Neural progenitor cell (in vitro differentiated cells): Measurements from ENCODE around the gene COMP. TPM values are rescaled to one million over a fixed set of nuclear protein-coding genes. Genes with fewer than 3 reads are reported as not detected.
A peak's percentile ranks its signal among the peaks of the same experiment; 100 is the strongest.
"Not testable (repeated sequence)": the region's sequence is repeated elsewhere in the genome, so short reads cannot be mapped to it uniquely, and the experiment has no call there.

Experiments
- DNase-seq: peaks from one replicate; pipeline ENCODE4 v3.0.0-alpha.2; 2016; ENCODE audit warnings: low spot score
- H2AFZ ChIP-seq: fragments of 200-600 bp; sonication (generic); replicated peaks from 2 replicates; pipeline ENCODE4 v1.6.1; 2016; ENCODE audit warnings: antibody characterized with exemption
- H3F3A ChIP-seq: fragments of 200-600 bp; sonication (generic); 2 replicates; pipeline ENCODE4 v1.6.1; 2016; ENCODE audit warnings: antibody characterized with exemption, low read depth
- H3K27ac ChIP-seq: fragments of 200-600 bp; sonication (generic); 2 replicates; pipeline ENCODE4 v1.5.1; 2016; ENCODE audit warnings: mild to moderate bottlenecking
- H3K27me3 ChIP-seq: fragments of 200-600 bp; sonication (generic); 2 replicates; pipeline ENCODE4 v1.6.1; 2016; ENCODE audit warnings: mild to moderate bottlenecking, moderate library complexity
- H3K36me3 ChIP-seq: fragments of 200-600 bp; sonication (generic); 2 replicates; pipeline ENCODE4 v1.5.1; 2016
- H3K4me1 ChIP-seq: fragments of 200-600 bp; sonication (generic); 2 replicates; pipeline ENCODE4 v1.6.1; 2016; ENCODE audit warnings: mixed run types
- H3K4me2 ChIP-seq: fragments of 200-600 bp; sonication (generic); 2 replicates; pipeline ENCODE4 v1.6.1; 2016
- H3K4me3 ChIP-seq: fragments of 200-600 bp; sonication (generic); 2 replicates; pipeline ENCODE4 v1.5.1; 2016
- H3K79me2 ChIP-seq: fragments of 200-600 bp; sonication (generic); 2 replicates; pipeline ENCODE4 v1.6.1; 2016; ENCODE audit warnings: low read depth
- H3K9ac ChIP-seq: fragments of 200-600 bp; sonication (generic); 2 replicates; pipeline ENCODE4 v1.6.1; 2016
- H3K9me3 ChIP-seq: fragments of 200-600 bp; sonication (generic); 2 replicates; pipeline ENCODE4 v1.5.1; 2016; ENCODE audit warnings: low read depth
- H4K20me1 ChIP-seq: fragments of 200-600 bp; sonication (generic); 2 replicates; pipeline ENCODE4 v1.6.1; 2016; ENCODE audit warnings: low read depth
- H3K27ac Mint-ChIP-seq: 3 replicates; pipeline ENCODE4 v1.8.0; 2021; ENCODE audit warnings: mixed read lengths
- H3K27me3 Mint-ChIP-seq: 2 replicates; pipeline ENCODE4 v1.8.0; 2022; ENCODE audit warnings: low read depth, mild to moderate bottlenecking, inconsistent platforms, moderate library complexity, mixed read lengths; ENCODE audit not compliant: insufficient read depth
- H3K36me3 Mint-ChIP-seq: 3 replicates; pipeline ENCODE4 v1.8.0; 2021; ENCODE audit warnings: mixed read lengths
- H3K4me1 Mint-ChIP-seq: 3 replicates; pipeline ENCODE4 v1.8.0; 2021; ENCODE audit warnings: mixed read lengths
- H3K4me3 Mint-ChIP-seq: 3 replicates; pipeline ENCODE4 v1.8.0; 2021; ENCODE audit warnings: mild to moderate bottlenecking, moderate library complexity, mixed read lengths
- H3K9me3 Mint-ChIP-seq: 3 replicates; pipeline ENCODE4 v1.8.0; 2020; ENCODE audit warnings: mixed read lengths
- EZH2 ChIP-seq: fragments of 200-600 bp; sonication (generic); IDR thresholded peaks from 2 replicates; pipeline ENCODE4 v1.6.1; 2017; ENCODE audit warnings: antibody characterized with exemption, mild to moderate bottlenecking, moderate library complexity
- EZH2phosphoT487 ChIP-seq: fragments of 200-600 bp; sonication (generic); IDR thresholded peaks from 2 replicates; pipeline ENCODE4 v1.6.1; 2017; ENCODE audit warnings: antibody characterized with exemption
- total RNA-seq: library from RNA; depleted of rRNA; stranded (reverse); fragments of >200 nt; gene quantifications from 2 replicates; pipeline ENCODE4 v1.2.3, GENCODE V29; 2015; ENCODE audit warnings: low replicate concordance
- TF ChIP-seq, protein P1 (sequence below): fragments of 200-600 bp; sonication (generic); IDR thresholded peaks from 2 replicates; pipeline ENCODE4 v1.5.1; 2017; ENCODE audit warnings: antibody characterized with exemption, mild to moderate bottlenecking

The COMP gene
- total RNA-seq, 1 donor from 2014 or later, result not detected

DNA sequence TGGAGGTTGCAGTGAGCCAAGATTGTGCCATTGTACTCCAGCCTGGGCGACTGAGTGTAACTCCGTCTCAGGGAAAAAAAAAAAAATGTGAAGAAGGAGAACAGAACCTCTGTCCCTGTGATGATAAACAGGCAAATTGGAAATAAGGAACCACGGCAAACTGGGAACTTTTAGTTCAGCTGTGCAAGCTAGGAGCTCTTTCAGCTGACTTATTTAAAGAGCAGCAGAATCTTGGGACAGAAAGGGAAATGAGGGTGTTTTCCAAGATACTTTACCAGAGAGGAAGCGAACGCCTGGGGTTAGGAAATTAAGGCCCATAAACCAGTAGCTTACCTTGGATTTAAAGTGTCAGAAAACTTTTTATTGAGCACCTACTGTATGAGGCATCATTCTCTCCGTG, 37.7 kb upstream of the COMP start:
- DNase-seq, result no peak
- H3K4me1 Mint-ChIP-seq, result peaks cover 11% of the 10 kb centered on the region
- Histone ChIP-seq H4K20me1 (peaks cover 15% of the 10 kb centered on the region), H3K4me3 (no peak overlapping the region), H3K79me2 (peaks cover 19% of the 10 kb centered on the region), H3K36me3 (no peaks in the 10 kb centered on the region), H3K9me3 (no peaks in the 10 kb centered on the region), H2AFZ (no peak overlapping the region), H3K27me3 (peaks cover 47% of the 10 kb centered on the region), H3F3A (peaks cover 3% of the 10 kb centered on the region), H3K4me1 (peaks cover 7% of the 10 kb centered on the region), H3K4me2 (no peak overlapping the region), H3K9ac (no peak overlapping the region), H3K27ac (no peak overlapping the region)
- peaks cover 13% of the 10 kb centered on the region for H3K9me3 Mint-ChIP-seq
- H3K36me3 Mint-ChIP-seq, result peaks cover under 1% of the 10 kb centered on the region
- peaks cover 15% of the 10 kb centered on the region for H3K27me3 Mint-ChIP-seq
- H3K4me3 Mint-ChIP-seq, result no peak overlapping the region
- no peak for TF ChIP-seq EZH2phosphoT487
- no peak for TF ChIP-seq EZH2
- TF ChIP-seq, protein P1, sequence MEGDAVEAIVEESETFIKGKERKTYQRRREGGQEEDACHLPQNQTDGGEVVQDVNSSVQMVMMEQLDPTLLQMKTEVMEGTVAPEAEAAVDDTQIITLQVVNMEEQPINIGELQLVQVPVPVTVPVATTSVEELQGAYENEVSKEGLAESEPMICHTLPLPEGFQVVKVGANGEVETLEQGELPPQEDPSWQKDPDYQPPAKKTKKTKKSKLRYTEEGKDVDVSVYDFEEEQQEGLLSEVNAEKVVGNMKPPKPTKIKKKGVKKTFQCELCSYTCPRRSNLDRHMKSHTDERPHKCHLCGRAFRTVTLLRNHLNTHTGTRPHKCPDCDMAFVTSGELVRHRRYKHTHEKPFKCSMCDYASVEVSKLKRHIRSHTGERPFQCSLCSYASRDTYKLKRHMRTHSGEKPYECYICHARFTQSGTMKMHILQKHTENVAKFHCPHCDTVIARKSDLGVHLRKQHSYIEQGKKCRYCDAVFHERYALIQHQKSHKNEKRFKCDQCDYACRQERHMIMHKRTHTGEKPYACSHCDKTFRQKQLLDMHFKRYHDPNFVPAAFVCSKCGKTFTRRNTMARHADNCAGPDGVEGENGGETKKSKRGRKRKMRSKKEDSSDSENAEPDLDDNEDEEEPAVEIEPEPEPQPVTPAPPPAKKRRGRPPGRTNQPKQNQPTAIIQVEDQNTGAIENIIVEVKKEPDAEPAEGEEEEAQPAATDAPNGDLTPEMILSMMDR, result no peak
- no peak overlapping the region for H3K27ac Mint-ChIP-seq

GRCh38 chr19:18817574-18817973, 26.5 kb upstream of the COMP start:
- Histone ChIP-seq H3K36me3 (no peaks in the 10 kb centered on the region), H3K4me3 (no peak overlapping the region), H3K9me3 (no peaks in the 10 kb centered on the region), H2AFZ (no peak overlapping the region), H3K27me3 (peaks cover 46% of the 10 kb centered on the region), H4K20me1 (no peaks in the 10 kb centered on the region), H3K4me2 (no peak overlapping the region), H3K27ac (no peak overlapping the region), H3K79me2 (no peaks in the 10 kb centered on the region), H3K4me1 (no peaks in the 10 kb centered on the region), H3F3A (no peaks in the 10 kb centered on the region), H3K9ac (no peak overlapping the region)
- TF ChIP-seq EZH2, result no peak
- no peak for TF ChIP-seq EZH2phosphoT487
- TF ChIP-seq, protein P1, result no peak
- Mint-ChIP-seq H3K36me3 (no peaks in the 10 kb centered on the region), H3K4me3 (no peak overlapping the region), H3K4me1 (no peaks in the 10 kb centered on the region), H3K9me3 (no peaks in the 10 kb centered on the region), H3K27me3 (peaks cover 2% of the 10 kb centered on the region), H3K27ac (no peak overlapping the region)
- no peak for DNase-seq

- not testable (repeated sequence) for H3K27ac Mint-ChIP-seq, H3K4me2 ChIP-seq, H3K9ac ChIP-seq, DNase-seq, H3K79me2 ChIP-seq, H3F3A ChIP-seq, H3K27ac ChIP-seq, H3K36me3 ChIP-seq, H3K9me3 Mint-ChIP-seq, H2AFZ ChIP-seq, H3K9me3 ChIP-seq, H3K4me3 ChIP-seq, H4K20me1 ChIP-seq, H3K36me3 Mint-ChIP-seq, H3K27me3 Mint-ChIP-seq, H3K4me1 Mint-ChIP-seq, H3K4me1 ChIP-seq
- H3K4me3 Mint-ChIP-seq, result peak overlapping the region; percentile 15
- H3K27me3 ChIP-seq, result peaks cover 48% of the 10 kb centered on the region
Measured at GRCh38 chr19:18816645-18817044, 25.5 kb upstream of the COMP start.

DNA sequence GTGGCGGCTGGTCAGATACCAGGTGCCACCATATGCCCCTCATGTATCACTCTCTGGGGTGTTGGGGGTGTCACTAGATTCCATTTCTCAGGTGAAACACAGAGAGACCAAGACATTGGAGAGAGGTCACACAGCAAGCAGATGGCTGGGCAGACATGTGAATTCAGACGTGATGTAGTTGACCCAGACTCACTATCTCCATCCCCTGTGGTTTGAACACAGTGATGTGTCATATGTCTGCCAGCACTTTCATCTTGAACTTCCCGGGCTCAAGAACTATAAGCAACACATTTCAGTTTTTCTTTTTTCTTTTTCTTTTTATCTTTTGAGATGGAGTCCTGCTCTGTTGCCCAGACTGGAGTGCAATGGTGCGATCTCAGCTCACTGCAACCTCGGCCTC, 24.6 kb upstream of the COMP start:
- Histone ChIP-seq H3K4me3 (no peak overlapping the region), H3K36me3 (no peaks in the 10 kb centered on the region), H3F3A (no peaks in the 10 kb centered on the region), H4K20me1 (no peaks in the 10 kb centered on the region), H3K79me2 (no peaks in the 10 kb centered on the region), H3K4me2 (no peak overlapping the region), H3K27ac (no peak overlapping the region), H2AFZ (no peak overlapping the region), H3K9ac (no peak overlapping the region), H3K27me3 (peaks cover 50% of the 10 kb centered on the region), H3K4me1 (no peaks in the 10 kb centered on the region), H3K9me3 (no peaks in the 10 kb centered on the region)
- peak overlapping the region; percentile 33 for H3K4me3 Mint-ChIP-seq
- no peaks in the 10 kb centered on the region for H3K36me3 Mint-ChIP-seq
- no peak for TF ChIP-seq EZH2phosphoT487
- TF ChIP-seq, protein P1, result no peak
- no peak for TF ChIP-seq EZH2
- H3K4me1 Mint-ChIP-seq, result no peaks in the 10 kb centered on the region
- no peak for DNase-seq
- H3K27me3 Mint-ChIP-seq, result peaks cover 2% of the 10 kb centered on the region
- H3K9me3 Mint-ChIP-seq, result no peaks in the 10 kb centered on the region
- no peak overlapping the region for H3K27ac Mint-ChIP-seq
